Caki2 (cell line): ENCODE measurements around the gene NTN1. TPM values are rescaled to one million over a fixed set of nuclear protein-coding genes. Genes with fewer than 3 reads are reported as not detected.

ENCODE experiments used
- DNase-seq: peaks from one replicate; pipeline ENCODE4 v3.0.0-alpha.2; 2015; ENCODE audit warnings: low read depth
- in situ Hi-C: cut with HindIII; loops from 2 replicates; pipeline ENCODE4 v1.10.0; 2016; ENCODE audit warnings: low sequenced_read_pairs, low pct_unique_long_range_greater_than_20kb, mixed read lengths
- total RNA-seq: library from RNA; depleted of rRNA; stranded (reverse); fragments of >200 nt; shearing (Covaris generic); gene quantifications from 2 replicates; pipeline ENCODE4 v1.2.3, GENCODE V29; 2014; ENCODE audit warnings: low replicate concordance

The NTN1 gene
- total RNA-seq, 1 experiment from 2014 or later = 11.9 TPM

GRCh38 chr17:9229160-9229825, 208.0 kb downstream of the NTN1 start:
- DNase-seq = no peak
- in situ Hi-C loops = no loop called here

GRCh38 chr17:9229826-9230201, 208.5 kb downstream of the NTN1 start:
- in situ Hi-C loops = no loop called here
- DNase-seq = no peak

- in situ Hi-C loops = no loop called here
These were observed 209.0 kb downstream of the NTN1 start for GRCh38 chr17:9230346-9230745.

DNA sequence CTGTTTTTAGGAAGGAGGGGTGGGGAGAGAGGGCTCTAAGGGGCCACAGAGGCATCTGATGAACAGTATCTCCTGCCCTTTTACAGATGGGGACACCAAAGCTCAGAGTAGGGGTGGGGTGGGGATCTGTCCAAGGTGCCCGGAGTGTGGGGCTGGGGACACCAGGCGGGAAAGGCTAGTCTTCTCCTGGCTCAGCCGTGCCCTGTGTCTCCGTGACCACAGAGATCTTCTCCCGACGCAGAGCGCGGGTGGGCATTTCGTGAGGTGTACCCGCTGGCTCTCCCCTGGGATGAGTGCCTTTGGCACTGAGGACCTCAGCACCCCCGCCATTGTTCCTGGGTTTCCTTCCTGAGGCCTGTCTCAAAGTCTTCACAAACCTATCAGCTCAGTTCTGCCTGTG, 209.6 kb downstream of the NTN1 start:
- in situ Hi-C loops = no loop called here
- no peak for DNase-seq

More at GRCh38 chr17:9230346-9230745, 209.0 kb downstream of the NTN1 start:
- DNase-seq = no peak

GRCh38 chr17:9231449-9232154, 210.3 kb downstream of the NTN1 start:
- in situ Hi-C loops = no loop called here
- DNase-seq = no peak

DNA sequence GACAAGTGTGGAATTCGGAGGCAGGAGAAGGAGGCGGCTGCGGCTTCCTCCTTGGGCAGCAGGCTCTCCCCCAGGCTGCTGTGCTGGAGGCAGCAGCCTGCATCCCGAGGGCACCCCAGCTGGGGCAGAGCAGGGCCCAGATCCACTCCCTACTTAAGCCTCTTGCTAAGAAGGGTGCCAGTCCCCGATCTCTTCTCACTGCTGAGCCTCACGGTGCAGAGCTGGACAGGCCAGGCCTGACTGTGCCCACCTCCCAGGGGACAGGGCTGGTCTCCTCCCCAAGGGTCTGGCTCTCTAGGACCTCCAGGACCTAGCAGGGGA, 210.8 kb downstream of the NTN1 start:
- in situ Hi-C loops = no loop called here
- no peak for DNase-seq

GRCh38 chr17:9232591-9233270, 211.4 kb downstream of the NTN1 start:
- in situ Hi-C loops = no loop called here
- no peak for DNase-seq

GRCh38 chr17:9233271-9233599, 211.9 kb downstream of the NTN1 start:
- DNase-seq = no peak
- in situ Hi-C loops = no loop called here

DNA sequence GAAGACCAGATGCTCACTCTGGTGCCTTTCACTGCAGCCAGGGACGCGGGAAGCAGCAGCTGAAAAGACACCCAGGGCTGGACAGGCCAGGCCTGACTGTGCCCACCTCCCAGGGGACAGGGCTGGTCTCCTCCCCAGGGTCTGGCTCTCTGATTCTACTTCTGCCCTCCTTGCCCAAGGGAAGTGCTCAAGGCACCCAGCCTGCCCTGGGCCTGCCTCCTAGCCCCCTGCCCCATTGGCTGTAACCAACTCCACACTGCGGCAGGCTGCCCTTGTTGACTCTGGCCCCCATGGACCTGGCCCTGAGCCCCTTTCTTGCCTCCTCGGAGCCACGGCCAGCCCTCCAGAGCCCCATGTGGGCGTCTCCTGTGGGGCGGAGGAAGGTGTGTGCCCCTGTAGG, 212.5 kb downstream of the NTN1 start:
- DNase-seq = no peak
- in situ Hi-C loops = no loop called here

GRCh38 chr17:9234389-9234945, 213.2 kb downstream of the NTN1 start:
- in situ Hi-C loops = no loop called here
- no peak for DNase-seq

GRCh38 chr17:9235346-9235745, 214.0 kb downstream of the NTN1 start:
- no peak for DNase-seq
- in situ Hi-C loops = no loop called here

DNA sequence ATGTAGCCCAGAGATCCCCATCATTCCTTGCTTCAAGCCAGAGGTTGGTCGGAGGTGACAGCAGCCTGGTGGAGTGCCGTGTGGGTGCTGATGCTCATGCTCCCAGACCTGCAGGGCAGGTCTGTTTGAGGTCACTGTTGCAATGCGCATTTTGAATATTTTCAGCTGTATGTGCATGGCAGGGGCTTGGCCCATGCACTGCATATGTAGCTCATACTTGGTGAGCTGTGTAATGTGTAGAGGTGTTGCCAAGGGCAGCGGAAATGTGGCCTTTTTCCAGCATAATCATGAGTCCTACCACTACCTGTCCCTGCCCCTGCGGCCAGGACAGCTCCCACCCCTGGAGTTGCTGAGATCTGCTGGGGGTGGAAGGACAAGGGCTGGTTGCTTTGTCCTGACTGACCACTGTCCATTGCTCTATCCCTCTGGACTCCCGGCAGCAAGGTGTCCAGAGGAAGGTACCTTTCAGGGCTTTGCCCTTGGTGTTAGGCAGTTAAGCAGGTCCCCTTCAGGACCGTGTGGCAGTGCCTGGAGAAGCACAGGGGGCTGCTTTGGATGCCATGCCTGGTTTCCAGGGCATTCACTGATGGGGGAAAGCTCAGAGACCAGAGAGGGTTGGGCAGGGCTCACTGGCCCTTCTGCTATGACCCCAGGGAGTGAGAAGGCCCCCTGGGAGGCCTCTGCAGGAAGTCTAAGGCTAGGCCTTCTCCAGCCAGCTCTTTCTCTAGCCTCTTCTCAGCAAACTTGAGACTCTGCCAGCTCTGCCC, 215.2 kb downstream of the NTN1 start:
- DNase-seq = no peak
- in situ Hi-C loops = no loop called here

- no peak for DNase-seq
- in situ Hi-C loops = no loop called here
These were observed 215.7 kb downstream of the NTN1 start for GRCh38 chr17:9237053-9237410.

GRCh38 chr17:9237661-9238301, 216.5 kb downstream of the NTN1 start:
- no peak for DNase-seq
- in situ Hi-C loops = no loop called here

DNA sequence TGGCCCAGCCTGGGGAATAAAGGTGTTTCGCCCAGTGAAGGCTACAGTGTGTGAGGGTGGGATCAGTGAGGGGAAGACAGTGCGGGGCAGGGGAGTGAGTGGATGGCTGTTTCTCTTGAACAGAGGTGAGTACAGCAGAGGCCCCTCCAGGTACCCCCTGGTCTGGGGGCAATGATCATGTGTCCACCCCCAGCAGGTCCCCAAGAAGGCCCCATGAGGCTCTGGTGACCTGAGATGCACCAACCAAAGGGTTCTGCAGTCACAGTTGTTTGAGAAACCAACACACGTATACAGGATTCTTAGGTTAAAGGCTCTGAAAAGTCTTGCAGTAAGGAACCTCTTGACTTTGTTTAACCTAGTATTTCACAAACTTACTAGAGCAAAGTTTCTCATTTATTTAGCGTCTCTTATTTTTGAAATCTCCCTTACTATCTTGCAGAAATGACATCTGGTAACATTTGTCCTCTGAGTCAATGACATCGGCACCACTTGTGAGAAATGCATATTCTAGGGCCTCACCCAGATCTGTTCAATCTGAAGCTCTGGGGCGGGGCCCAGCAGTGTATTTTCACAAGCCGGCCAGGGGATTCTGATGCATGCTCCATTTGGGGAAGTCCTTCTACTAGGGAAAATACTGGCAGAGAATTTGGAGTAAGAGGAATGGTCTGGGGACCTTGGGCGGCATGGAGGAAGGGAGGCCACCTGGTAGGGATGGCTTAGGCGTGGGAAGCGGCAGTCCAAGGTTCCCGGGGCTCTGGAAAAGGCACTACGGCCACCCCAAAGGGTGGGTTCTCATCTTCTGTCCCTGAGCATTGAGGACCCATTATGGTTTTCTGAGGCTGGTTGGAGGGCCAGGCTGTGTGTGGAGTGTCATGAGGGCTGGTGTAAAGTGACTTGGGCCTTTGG, 217.3 kb downstream of the NTN1 start:
- in situ Hi-C loops = no loop called here
- no peak for DNase-seq

DNA sequence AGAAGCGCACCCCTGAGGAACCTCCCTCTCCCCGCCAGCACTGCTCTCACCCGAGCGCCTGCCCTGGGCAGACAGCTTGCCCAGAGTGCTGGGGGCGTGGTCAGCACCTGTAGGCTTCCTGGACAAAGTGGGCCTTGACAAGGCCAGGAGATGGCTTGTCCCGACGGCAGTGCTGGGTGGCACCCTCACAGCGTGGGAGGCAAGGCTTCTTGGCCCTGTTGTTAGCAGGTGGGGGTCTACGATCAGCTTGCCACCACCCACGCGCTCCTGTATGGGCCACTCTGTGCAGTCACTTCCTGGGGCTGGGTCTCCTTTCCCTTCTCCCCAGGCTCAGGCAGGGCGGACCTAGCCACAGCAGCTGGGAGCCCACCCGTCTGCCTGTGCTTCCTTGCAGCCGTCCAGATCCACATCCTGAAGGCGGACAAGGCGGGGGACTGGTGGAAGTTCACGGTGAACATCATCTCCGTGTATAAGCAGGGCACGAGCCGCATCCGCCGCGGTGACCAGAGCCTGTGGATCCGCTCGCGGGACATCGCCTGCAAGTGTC, 218.0 kb downstream of the NTN1 start:
- in situ Hi-C loops = no loop called here
- DNase-seq = no peak
